Activated CD8-positive, alpha-beta T cell treated with anti-CD3 and anti-CD28 coated beads for 36 hours (primary cell): Measurements from ENCODE around the gene MCF2L2. TPM values are rescaled to one million over a fixed set of nuclear protein-coding genes. Genes with fewer than 3 reads are reported as not detected.

Source experiments
- ATAC-seq: fragments of 200-7000 bp; cut with Tn5 transposase; one replicate; pipeline ENCODE4 v1.10.0; 2021; ENCODE audit warnings: mild to moderate bottlenecking, moderate library complexity
- CTCF ChIA-PET: fragments of 350-600 bp; sonication (Branson Sonifier 250); formaldehyde crosslinking; loops from one replicate; lab custom pipeline; 2021; ENCODE audit warnings: antibody characterized with exemption; lab: Charles Lee
- POLR2A ChIA-PET: fragments of 350-600 bp; sonication (Branson Sonifier 250); formaldehyde crosslinking; loops from one replicate; lab custom pipeline; 2021; ENCODE audit warnings: antibody characterized with exemption; lab: Charles Lee
- DNase-seq: peaks from one replicate; pipeline ENCODE4 v3.0.0-alpha.2; 2020
- H3K27ac Mint-ChIP-seq: one replicate; pipeline ENCODE4 v1.8.0; 2021; ENCODE audit warnings: mild to moderate bottlenecking, mixed read lengths
- H3K27me3 Mint-ChIP-seq: one replicate; pipeline ENCODE4 v1.8.0; 2021; ENCODE audit warnings: mixed read lengths
- H3K36me3 Mint-ChIP-seq: one replicate; pipeline ENCODE4 v1.8.0; 2021; ENCODE audit warnings: low read depth, mixed read lengths
- H3K4me1 Mint-ChIP-seq: one replicate; pipeline ENCODE4 v1.8.0; 2021; ENCODE audit warnings: low read depth, mixed read lengths
- H3K4me3 Mint-ChIP-seq: one replicate; pipeline ENCODE4 v1.8.0; 2021; ENCODE audit warnings: mild to moderate bottlenecking, moderate library complexity, mixed read lengths
- H3K9me3 Mint-ChIP-seq: one replicate; pipeline ENCODE4 v1.8.0; 2021; ENCODE audit warnings: mixed read lengths
- CTCF ChIP-seq: fragments of 200-600 bp; IDR thresholded peaks from one replicate; pipeline ENCODE4 v1.8.0; 2022; ENCODE audit warnings: antibody characterized with exemption, mild to moderate bottlenecking
- intact Hi-C: fragments of 100-400 bp; cut with micrococcal nuclease; formaldehyde crosslinking; loops from one replicate; pipeline ENCODE4 v1.10.0; 2022
- total RNA-seq, 2 experiments: library from RNA; stranded (reverse); gene quantifications; one replicate each; pipeline ENCODE4 v1.2.3, GENCODE V29; 2021

Gene MCF2L2
- total RNA-seq, 2 experiments from 2014 or later: 3.5 to 3.7 TPM

- no peak for TF ChIP-seq CTCF
- ATAC-seq (no peak), DNase-seq (no peak)
- Mint-ChIP-seq H3K27me3 (no peaks in the 10 kb centered on the region), H3K4me3 (no peak overlapping the region), H3K9me3 (no peaks in the 10 kb centered on the region), H3K27ac (no peak overlapping the region), H3K4me1 (peaks cover 8% of the 10 kb centered on the region), H3K36me3 (peaks cover 2% of the 10 kb centered on the region)
- ChIA-PET CTCF (no interaction called here), POLR2A (no interaction called here)
- intact Hi-C loops: no loop called here
Measured at GRCh38 chr3:183299976-183300375, 128.4 kb downstream of the MCF2L2 start.

GRCh38 chr3:183298701-183299153 lies 129.7 kb downstream of the MCF2L2 start:
- ChIA-PET POLR2A (interaction anchor here (1.1 kb wide), 1 partner anchor 13 kb away, joined by 3 read pairs; no protein-coding TSS in a partner anchor), CTCF (interaction anchor here (1.3 kb wide), 1 partner anchor 9 kb away, joined by 3 read pairs; no protein-coding TSS in a partner anchor)
- no peak for ATAC-seq
- peaks cover 8% of the 10 kb centered on the region for H3K4me1 Mint-ChIP-seq
- no peak for DNase-seq
- no peaks in the 10 kb centered on the region for H3K27me3 Mint-ChIP-seq
- H3K36me3 Mint-ChIP-seq: peaks cover 5% of the 10 kb centered on the region
- H3K9me3 Mint-ChIP-seq: no peaks in the 10 kb centered on the region
- intact Hi-C loops: no loop called here
- H3K27ac Mint-ChIP-seq: no peak overlapping the region
- no peak for TF ChIP-seq CTCF
- H3K4me3 Mint-ChIP-seq: no peak overlapping the region

- POLR2A ChIA-PET: interaction anchor here (1.1 to 1.4 kb wide), 2 partner anchors 8 to 11 kb away, joined by 3 to 4 read pairs; no protein-coding TSS in a partner anchor
- no peaks in the 10 kb centered on the region for H3K9me3 Mint-ChIP-seq
- CTCF ChIA-PET: interaction anchor here (0.7 kb wide), 1 partner anchor 8 kb away, joined by 3 read pairs; no protein-coding TSS in a partner anchor
Measured at GRCh38 chr3:183296944-183297343, 131.5 kb downstream of the MCF2L2 start.

GRCh38 chr3:183295211-183295610 lies 133.2 kb downstream of the MCF2L2 start:
- Mint-ChIP-seq H3K9me3 (no peaks in the 10 kb centered on the region), H3K36me3 (peaks cover 4% of the 10 kb centered on the region), H3K4me3 (no peak overlapping the region), H3K4me1 (no peaks in the 10 kb centered on the region), H3K27ac (no peak overlapping the region), H3K27me3 (no peaks in the 10 kb centered on the region)
- no peak for ATAC-seq
- no peak for DNase-seq
- no peak for TF ChIP-seq CTCF
- ChIA-PET POLR2A (no interaction called here), CTCF (no interaction called here)
- intact Hi-C loops: no loop called here

More at GRCh38 chr3:183296944-183297343, 131.5 kb downstream of the MCF2L2 start:
- no peaks in the 10 kb centered on the region for H3K27me3 Mint-ChIP-seq
- DNase-seq (no peak), ATAC-seq (no peak)
- no peak for TF ChIP-seq CTCF
- H3K36me3 Mint-ChIP-seq: peaks cover 5% of the 10 kb centered on the region
- peaks cover 3% of the 10 kb centered on the region for H3K4me1 Mint-ChIP-seq
- no peak overlapping the region for H3K4me3 Mint-ChIP-seq
- intact Hi-C loops: no loop called here
- H3K27ac Mint-ChIP-seq: no peak overlapping the region

- no peaks in the 10 kb centered on the region for H3K9me3 Mint-ChIP-seq
- intact Hi-C loops: no loop called here
- no peaks in the 10 kb centered on the region for H3K4me1 Mint-ChIP-seq
- no peak for TF ChIP-seq CTCF
- no peak overlapping the region for H3K4me3 Mint-ChIP-seq
- no peaks in the 10 kb centered on the region for H3K27me3 Mint-ChIP-seq
- DNase-seq: no peak
- H3K27ac Mint-ChIP-seq: no peak overlapping the region
- no peak for ATAC-seq
- peaks cover 6% of the 10 kb centered on the region for H3K36me3 Mint-ChIP-seq
- CTCF ChIA-PET: interaction anchor here (0.6 to 1.1 kb wide), 2 partner anchors 8 to 105 kb away, joined by 3 read pairs; no protein-coding TSS in a partner anchor
- POLR2A ChIA-PET: interaction anchor here (1.1 kb wide), 1 partner anchor 43 kb away, joined by 3 read pairs; no protein-coding TSS in a partner anchor
Measured at GRCh38 chr3:183293966-183294365, 134.5 kb downstream of the MCF2L2 start.
